K562 (cell line): ENCODE measurements around the gene SLC7A11. TPM values are rescaled to one million over a fixed set of nuclear protein-coding genes. Genes with fewer than 3 reads are reported as not detected.

Experiments used
- BACH1 ChIP-seq: fragments of 200-800 bp; sonication (Bioruptor generic); IDR thresholded peaks from 2 replicates; pipeline ENCODE4 v1.6.1; 2016; ENCODE audit warnings: missing genetic modification characterization, missing compliant biosample characterization
- CHD2 ChIP-seq: IDR thresholded peaks from 2 replicates; pipeline ENCODE4 v1.6.1; 2011; ENCODE audit warnings: low read depth, low read length
- ESRRB ChIP-seq: fragments of 250-450 bp; sonication (Bioruptor Pico); IDR thresholded peaks from 2 replicates; pipeline ENCODE4 v1.5.0; 2020; ENCODE audit warnings: mild to moderate bottlenecking, moderate library complexity, borderline replicate concordance
- FOXA3 ChIP-seq, 2 experiments: fragments of 450-650 bp in 1 of 2; sonication (generic) in 1 of 2; formaldehyde crosslinking; IDR thresholded peaks in 1 of 2; conservative IDR thresholded peaks in 1 of 2; 2 replicates each; pipeline versions ENCODE4 v1.4.0 to v1.8.0; 2020 to 2022; ENCODE audit warnings: mild to moderate bottlenecking in 2 of 2, missing genetic modification reagents in 1 of 2
- HDAC2 ChIP-seq: fragments of 450-650 bp; IDR thresholded peaks from 2 replicates; pipeline ENCODE4 v1.6.1; 2016; ENCODE audit warnings: mild to moderate bottlenecking
- MAZ ChIP-seq, 2 experiments: fragments of 450-650 bp in 1 of 2; sonication (generic) in 1 of 2; formaldehyde crosslinking; IDR thresholded peaks in 1 of 2; conservative IDR thresholded peaks in 1 of 2; 2 replicates each; pipeline versions ENCODE4 v1.4.0 to v1.5.0; 2020; ENCODE audit warnings: mild to moderate bottlenecking in 1 of 2, missing genetic modification reagents in 1 of 2
- MTF1 ChIP-seq: fragments of 250-450 bp; sonication (Bioruptor Pico); IDR thresholded peaks from 2 replicates; pipeline ENCODE4 v1.9.0; 2021; ENCODE audit warnings: moderate library complexity, mild to moderate bottlenecking, inconsistent platforms, borderline replicate concordance
- NR2C2 ChIP-seq, 2 experiments: fragments of 200-800 bp in 1 of 2; sonication (Bioruptor generic) in 1 of 2; sonication (generic) in 1 of 2; formaldehyde crosslinking in 1 of 2; IDR thresholded peaks; 2 replicates each; pipeline versions ENCODE4 v1.6.1 to v1.8.0; 2016 to 2022; ENCODE audit warnings: mild to moderate bottlenecking in 1 of 2, missing compliant biosample characterization in 1 of 2, missing genetic modification characterization in 1 of 2, missing genetic modification reagents in 1 of 2
- PML ChIP-seq: IDR thresholded peaks from 2 replicates; pipeline ENCODE4 v1.6.1; 2012; ENCODE audit warnings: low read length, inconsistent platforms
- RBM22 ChIP-seq: fragments of 200-400 bp; formaldehyde crosslinking; IDR thresholded peaks from 2 replicates; pipeline ENCODE4 v1.6.1; 2018; ENCODE audit warnings: low read length, low read depth; ENCODE audit not compliant: poor library complexity, severe bottlenecking
- TARDBP ChIP-seq: fragments of 450-650 bp; IDR thresholded peaks from 2 replicates; pipeline ENCODE4 v1.6.1; 2016
- TCF7 ChIP-seq: sonication (generic); IDR thresholded peaks from 2 replicates; pipeline ENCODE4 v1.6.1; 2016; ENCODE audit warnings: antibody characterized with exemption, borderline replicate concordance
- ZBTB17 ChIP-seq: fragments of 450-650 bp; formaldehyde crosslinking; IDR thresholded peaks from 2 replicates; pipeline ENCODE4 v1.4.0; 2020; ENCODE audit warnings: mild to moderate bottlenecking
- ZNF232 ChIP-seq: sonication (generic); formaldehyde crosslinking; IDR thresholded peaks from 2 replicates; pipeline ENCODE4 v1.8.0; 2022; ENCODE audit warnings: mild to moderate bottlenecking, missing genetic modification reagents
- ZNF282 ChIP-seq: sonication (generic); formaldehyde crosslinking; IDR thresholded peaks from 2 replicates; pipeline ENCODE4 v1.8.1; 2023; ENCODE audit warnings: missing genetic modification reagents
- polyA plus RNA-seq, 8 experiments: library from polyadenylated mRNA; depleted of rRNA in 4 of 8; stranded (reverse) in 5 of 8; unstranded in 3 of 8; fragments of >200 nt; fragmentation: Nextera tagmentation in 2 of 8; fragmentation: Illumina TruSeq in 1 of 8; extraction: Ambion mirVana in 2 of 8; extraction: Trizol in 1 of 8; gene quantifications; 2 replicates each; pipeline versions ENCODE4 v1.2.1 to v1.2.3, GENCODE V29; 2011 to 2014; ENCODE audit warnings: inconsistent platforms in 1 of 8, missing spikeins in 1 of 8
- total RNA-seq, 7 experiments: library from RNA; depleted of rRNA in 6 of 7; stranded (reverse); fragments of >200 nt in 6 of 7; fragmentation: Illumina TruSeq in 2 of 7; extraction: Trizol in 2 of 7; gene quantifications; 2 replicates each; pipeline versions ENCODE4 v1.2.1 to v1.2.3, GENCODE V29; 2011 to 2021; ENCODE audit warnings: low replicate concordance in 1 of 7
- TF ChIP-seq, protein P1 (sequence below): fragments of 250-450 bp; sonication (Bioruptor Pico); IDR thresholded peaks from 2 replicates; pipeline ENCODE4 v1.4.0; 2020; ENCODE audit warnings: mild to moderate bottlenecking, moderate library complexity
- TF ChIP-seq, protein P2 (sequence below), 2 experiments: IDR thresholded peaks; 2 replicates each; pipeline ENCODE4 v1.6.1; 2012; ENCODE audit warnings: improper control_type of control experiment in 2 of 2, low read depth in 2 of 2, low read length in 2 of 2, borderline replicate concordance in 1 of 2
- TF ChIP-seq, protein P3 (sequence below): fragments of 450-650 bp; IDR thresholded peaks from 2 replicates; pipeline ENCODE4 v1.7.0; 2016; ENCODE audit warnings: borderline replicate concordance

SLC7A11 gene
- total and polyA plus RNA-seq, 9 of the 15 experiments (the other 6 are each of a cell fraction or from before 2014, with no cell fraction given): 4.5 to 26.1 (median 13.5) TPM

DNA sequence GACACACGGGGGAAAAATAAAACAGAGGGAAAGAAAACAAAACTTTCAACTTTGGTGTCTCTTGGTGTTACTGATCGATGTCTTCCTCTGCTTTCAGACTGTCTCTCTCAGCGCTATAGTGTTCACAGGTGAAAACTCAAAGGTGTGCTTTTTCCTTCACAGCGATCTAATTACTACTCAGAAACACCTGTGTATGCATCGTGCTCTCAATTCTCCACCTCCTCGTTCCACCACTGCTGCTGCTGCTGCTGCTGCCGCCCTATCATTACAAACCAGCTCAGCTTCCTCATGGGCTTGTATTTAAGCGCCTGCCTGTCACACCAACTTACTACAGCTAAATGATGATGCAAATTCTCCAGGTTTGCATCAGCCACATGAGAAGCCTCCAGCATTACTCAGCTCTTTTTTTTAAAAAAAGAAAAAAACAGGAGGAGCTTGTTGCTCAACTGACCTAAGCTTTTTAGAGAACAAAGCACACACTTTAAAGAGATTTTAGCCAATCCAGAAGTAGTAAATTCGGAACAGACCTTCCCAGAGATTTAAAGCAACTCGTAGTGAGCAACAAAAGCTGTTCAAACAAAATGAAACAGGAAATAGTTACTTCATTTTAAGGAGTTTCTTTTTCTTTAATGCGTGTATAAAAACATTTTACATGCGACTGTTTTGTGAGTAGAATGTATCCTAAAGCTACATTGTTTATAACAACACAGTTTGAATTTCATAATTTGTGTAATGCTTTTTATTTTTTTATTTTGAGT, at the start of gene SLC7A11 (continued):
- TF ChIP-seq BACH1 (tag) (peak; percentile 100), ZBTB17 (CRISPR knock-in tag) (no peak; the same call in 1 of the 2 replicates), PML (no peak; the same call in 1 of the 2 replicates), RBM22 (no peak), MTF1 (CRISPR knock-in tag) (no peak), HDAC2 (peak; percentile 58; the same call in 1 of the 2 replicates), ESRRB (no peak), CHD2 (no peak), NR2C2 (CRISPR knock-in tag; IDR thresholded peaks at IDR 0.05) (0 out of 2 replicates have a peak, but pooled peaks have one; percentile 50), NR2C2 (tag; IDR thresholded peaks at IDR 0.05) (no peak), TCF7 (no peak), ZNF232 (CRISPR knock-in tag) (no peak), ZNF282 (CRISPR knock-in tag) (no peak), FOXA3 (CRISPR knock-in tag; conservative IDR thresholded peaks at IDR 0.05 in 1 of 2, IDR thresholded peaks at IDR 0.05 in 1 of 2) (peak; percentile 2 to 46; a peak in 1 of 4 replicates), MAZ (CRISPR knock-in tag; conservative IDR thresholded peaks at IDR 0.05 in 1 of 2, IDR thresholded peaks at IDR 0.05 in 1 of 2) (peak in 1 of 2 experiments; percentile 78; a peak in 2 of 4 replicates), TARDBP (no peak)
- TF ChIP-seq, protein P1, sequence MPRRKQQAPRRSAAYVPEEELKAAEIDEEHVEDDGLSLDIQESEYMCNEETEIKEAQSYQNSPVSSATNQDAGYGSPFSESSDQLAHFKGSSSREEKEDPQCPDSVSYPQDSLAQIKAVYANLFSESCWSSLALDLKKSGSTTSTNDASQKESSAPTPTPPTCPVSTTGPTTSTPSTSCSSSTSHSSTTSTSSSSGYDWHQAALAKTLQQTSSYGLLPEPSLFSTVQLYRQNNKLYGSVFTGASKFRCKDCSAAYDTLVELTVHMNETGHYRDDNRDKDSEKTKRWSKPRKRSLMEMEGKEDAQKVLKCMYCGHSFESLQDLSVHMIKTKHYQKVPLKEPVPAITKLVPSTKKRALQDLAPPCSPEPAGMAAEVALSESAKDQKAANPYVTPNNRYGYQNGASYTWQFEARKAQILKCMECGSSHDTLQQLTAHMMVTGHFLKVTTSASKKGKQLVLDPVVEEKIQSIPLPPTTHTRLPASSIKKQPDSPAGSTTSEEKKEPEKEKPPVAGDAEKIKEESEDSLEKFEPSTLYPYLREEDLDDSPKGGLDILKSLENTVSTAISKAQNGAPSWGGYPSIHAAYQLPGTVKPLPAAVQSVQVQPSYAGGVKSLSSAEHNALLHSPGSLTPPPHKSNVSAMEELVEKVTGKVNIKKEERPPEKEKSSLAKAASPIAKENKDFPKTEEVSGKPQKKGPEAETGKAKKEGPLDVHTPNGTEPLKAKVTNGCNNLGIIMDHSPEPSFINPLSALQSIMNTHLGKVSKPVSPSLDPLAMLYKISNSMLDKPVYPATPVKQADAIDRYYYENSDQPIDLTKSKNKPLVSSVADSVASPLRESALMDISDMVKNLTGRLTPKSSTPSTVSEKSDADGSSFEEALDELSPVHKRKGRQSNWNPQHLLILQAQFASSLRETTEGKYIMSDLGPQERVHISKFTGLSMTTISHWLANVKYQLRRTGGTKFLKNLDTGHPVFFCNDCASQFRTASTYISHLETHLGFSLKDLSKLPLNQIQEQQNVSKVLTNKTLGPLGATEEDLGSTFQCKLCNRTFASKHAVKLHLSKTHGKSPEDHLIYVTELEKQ (CRISPR knock-in tag): no peak
- TF ChIP-seq, protein P2, sequence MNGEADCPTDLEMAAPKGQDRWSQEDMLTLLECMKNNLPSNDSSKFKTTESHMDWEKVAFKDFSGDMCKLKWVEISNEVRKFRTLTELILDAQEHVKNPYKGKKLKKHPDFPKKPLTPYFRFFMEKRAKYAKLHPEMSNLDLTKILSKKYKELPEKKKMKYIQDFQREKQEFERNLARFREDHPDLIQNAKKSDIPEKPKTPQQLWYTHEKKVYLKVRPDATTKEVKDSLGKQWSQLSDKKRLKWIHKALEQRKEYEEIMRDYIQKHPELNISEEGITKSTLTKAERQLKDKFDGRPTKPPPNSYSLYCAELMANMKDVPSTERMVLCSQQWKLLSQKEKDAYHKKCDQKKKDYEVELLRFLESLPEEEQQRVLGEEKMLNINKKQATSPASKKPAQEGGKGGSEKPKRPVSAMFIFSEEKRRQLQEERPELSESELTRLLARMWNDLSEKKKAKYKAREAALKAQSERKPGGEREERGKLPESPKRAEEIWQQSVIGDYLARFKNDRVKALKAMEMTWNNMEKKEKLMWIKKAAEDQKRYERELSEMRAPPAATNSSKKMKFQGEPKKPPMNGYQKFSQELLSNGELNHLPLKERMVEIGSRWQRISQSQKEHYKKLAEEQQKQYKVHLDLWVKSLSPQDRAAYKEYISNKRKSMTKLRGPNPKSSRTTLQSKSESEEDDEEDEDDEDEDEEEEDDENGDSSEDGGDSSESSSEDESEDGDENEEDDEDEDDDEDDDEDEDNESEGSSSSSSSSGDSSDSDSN (IDR thresholded peaks at IDR 0.05; ENCODE audit: borderline replicate concordance in 1 of 2, low read depth in 2 of 2, low read length in 2 of 2): 0 out of 4 replicates have a peak, but pooled peaks of 1 of the 2 experiments have one; percentile 20
- TF ChIP-seq, protein P3, sequence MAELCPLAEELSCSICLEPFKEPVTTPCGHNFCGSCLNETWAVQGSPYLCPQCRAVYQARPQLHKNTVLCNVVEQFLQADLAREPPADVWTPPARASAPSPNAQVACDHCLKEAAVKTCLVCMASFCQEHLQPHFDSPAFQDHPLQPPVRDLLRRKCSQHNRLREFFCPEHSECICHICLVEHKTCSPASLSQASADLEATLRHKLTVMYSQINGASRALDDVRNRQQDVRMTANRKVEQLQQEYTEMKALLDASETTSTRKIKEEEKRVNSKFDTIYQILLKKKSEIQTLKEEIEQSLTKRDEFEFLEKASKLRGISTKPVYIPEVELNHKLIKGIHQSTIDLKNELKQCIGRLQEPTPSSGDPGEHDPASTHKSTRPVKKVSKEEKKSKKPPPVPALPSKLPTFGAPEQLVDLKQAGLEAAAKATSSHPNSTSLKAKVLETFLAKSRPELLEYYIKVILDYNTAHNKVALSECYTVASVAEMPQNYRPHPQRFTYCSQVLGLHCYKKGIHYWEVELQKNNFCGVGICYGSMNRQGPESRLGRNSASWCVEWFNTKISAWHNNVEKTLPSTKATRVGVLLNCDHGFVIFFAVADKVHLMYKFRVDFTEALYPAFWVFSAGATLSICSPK: 0 out of 2 replicates have a peak, but pooled peaks have one; percentile 53
